Mononuclear cell (primary cell): Measurements from ENCODE around the gene FOSL1. TPM values are rescaled to one million over a fixed set of nuclear protein-coding genes. Genes with fewer than 3 reads are reported as not detected.
"Not testable (repeated sequence)": the region's sequence is repeated elsewhere in the genome, so short reads cannot be mapped to it uniquely, and the experiment has no call there.

Experiments
- H3K27me3 ChIP-seq: 2 replicates; pipeline ENCODE4 v1.6.0; 2011; ENCODE audit warnings: low read length, control low read depth; ENCODE audit not compliant: insufficient read depth
- H3K4me1 ChIP-seq: 2 replicates; pipeline ENCODE4 v1.5.1; 2011; ENCODE audit warnings: mild to moderate bottlenecking, low read length, control low read depth; ENCODE audit not compliant: insufficient read depth
- H3K4me3 ChIP-seq: 2 replicates; pipeline ENCODE4 v1.5.1; 2011; ENCODE audit warnings: mild to moderate bottlenecking, low read length, moderate library complexity
- H3K9me3 ChIP-seq: 2 replicates; pipeline ENCODE4 v1.5.1; 2011; ENCODE audit warnings: low read depth, mild to moderate bottlenecking, control low read depth, low read length
- total RNA-seq: library from RNA; depleted of rRNA; stranded (reverse); fragments of >200 nt; gene quantifications from one replicate; pipeline ENCODE4 v1.2.3, GENCODE V29; 2012

The FOSL1 gene
- total RNA-seq, 1 donor: 4.0 TPM

DNA sequence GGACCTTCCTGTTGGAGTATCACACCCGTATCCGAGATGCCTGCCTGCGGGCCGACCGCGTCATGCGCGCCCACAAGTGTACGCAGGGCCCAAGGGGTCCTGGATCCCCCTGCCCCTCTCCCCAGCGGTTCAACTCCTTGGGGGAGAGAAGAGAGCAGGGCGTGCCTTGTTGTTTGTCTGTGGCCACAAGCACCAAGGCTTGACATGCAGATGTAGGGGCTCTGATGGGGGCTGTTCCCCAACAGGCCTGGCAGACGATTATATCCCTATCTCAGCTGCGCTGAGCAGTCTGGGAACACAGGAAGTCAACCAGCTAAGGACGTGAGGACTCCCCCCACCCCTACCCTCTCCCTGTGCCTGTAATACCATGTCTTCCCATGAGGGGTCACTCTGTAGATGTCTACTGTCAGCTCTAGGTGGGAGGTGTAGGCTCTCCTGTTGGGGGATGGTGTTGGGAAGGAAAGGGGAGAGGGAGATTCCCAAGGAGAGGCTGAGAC lies 49.1 kb downstream of the FOSL1 start:
- H3K4me3 ChIP-seq: no peak overlapping the region
- H3K9me3 ChIP-seq: no peaks in the 10 kb centered on the region
- H3K4me1 ChIP-seq: peaks cover 14% of the 10 kb centered on the region
- H3K27me3 ChIP-seq: no peaks in the 10 kb centered on the region

- H3K9me3 ChIP-seq: no peaks in the 10 kb centered on the region
- no peak overlapping the region for H3K4me3 ChIP-seq
- no peaks in the 10 kb centered on the region for H3K27me3 ChIP-seq
- H3K4me1 ChIP-seq: peaks cover 7% of the 10 kb centered on the region
Measured at GRCh38 chr11:65850217-65851082, 49.7 kb downstream of the FOSL1 start.

GRCh38 chr11:65849771-65850216 lies 50.4 kb downstream of the FOSL1 start:
- Histone ChIP-seq H3K4me1 (peaks cover 5% of the 10 kb centered on the region), H3K27me3 (no peaks in the 10 kb centered on the region), H3K4me3 (no peak overlapping the region), H3K9me3 (no peaks in the 10 kb centered on the region)

DNA sequence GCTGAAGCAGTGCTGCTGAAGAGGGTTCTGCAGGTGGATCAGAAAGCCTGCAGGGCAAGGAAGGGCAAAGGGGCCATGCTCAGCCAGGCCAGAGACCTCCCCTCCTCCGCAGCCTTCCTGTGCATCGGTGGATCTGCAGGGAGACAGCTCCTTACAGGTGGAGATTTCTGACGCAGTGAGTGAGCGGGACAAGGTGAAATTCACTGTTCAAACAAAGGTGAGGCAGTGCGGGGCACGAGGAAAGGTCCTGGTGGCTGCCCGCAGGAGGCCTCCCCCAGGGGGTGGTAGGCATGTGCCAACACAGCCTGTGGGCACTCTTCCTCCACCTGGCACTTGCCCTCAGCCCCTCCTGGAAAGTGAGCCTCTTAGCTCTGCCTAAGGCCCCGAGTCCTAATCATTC lies 50.8 kb downstream of the FOSL1 start:
- peaks cover 5% of the 10 kb centered on the region for H3K4me1 ChIP-seq
- H3K9me3 ChIP-seq: no peaks in the 10 kb centered on the region
- no peaks in the 10 kb centered on the region for H3K27me3 ChIP-seq
- no peak overlapping the region for H3K4me3 ChIP-seq

- H3K9me3 ChIP-seq, H3K27me3 ChIP-seq, H3K4me3 ChIP-seq, H3K4me1 ChIP-seq: not testable (repeated sequence)
Measured at GRCh38 chr11:65848693-65849092, 51.5 kb downstream of the FOSL1 start.

DNA sequence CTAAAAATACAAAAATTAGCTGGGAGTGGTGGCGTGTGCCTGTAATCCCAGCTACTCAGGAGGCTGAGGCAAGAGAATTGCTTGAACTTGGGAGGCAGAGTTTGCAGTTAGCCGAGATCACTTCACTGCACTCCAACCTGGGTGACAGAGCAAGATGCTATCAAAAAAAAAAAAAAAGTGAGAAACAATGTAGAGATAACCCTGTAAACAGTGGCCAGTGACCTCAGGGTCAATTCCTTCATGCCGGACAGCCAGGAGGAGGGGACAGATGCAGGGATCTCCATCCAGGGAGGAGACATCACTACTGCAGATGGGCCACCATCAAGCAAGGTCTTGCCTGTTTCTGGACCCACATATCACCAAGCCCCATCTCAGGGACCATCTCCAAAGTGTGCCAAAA lies 52.4 kb downstream of the FOSL1 start:
- no peak overlapping the region for H3K4me3 ChIP-seq

DNA sequence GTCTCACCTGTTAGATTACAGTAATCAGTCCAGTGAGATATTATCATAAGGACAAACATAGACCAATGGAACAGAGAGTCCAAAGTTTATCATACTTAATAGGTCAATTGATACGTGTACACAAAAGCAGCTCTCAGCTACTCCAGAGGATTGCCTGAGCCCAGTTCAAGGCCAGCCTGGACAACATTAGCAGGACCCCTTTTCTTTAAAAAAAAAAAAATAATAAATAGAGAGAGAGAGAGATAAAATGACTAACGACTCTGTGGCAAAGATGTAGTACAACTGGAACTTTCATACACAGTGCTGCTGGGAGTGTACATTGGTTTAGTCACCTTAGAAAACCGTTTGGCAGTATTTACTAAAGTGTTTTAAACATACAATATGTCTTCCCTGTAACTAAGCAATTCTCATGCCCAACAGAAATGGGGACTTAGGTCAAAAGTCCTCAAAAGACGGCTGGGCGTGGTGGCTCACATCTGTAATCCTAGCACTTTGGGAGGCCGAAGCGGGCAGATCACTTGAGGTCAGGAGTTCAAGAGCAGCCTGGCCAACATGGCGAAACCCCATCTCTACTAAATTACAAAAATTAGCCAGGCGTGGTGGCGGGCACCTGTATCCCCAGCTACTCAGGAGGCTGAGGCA lies 55.8 kb downstream of the FOSL1 start:
- Histone ChIP-seq H3K27me3 (no peaks in the 10 kb centered on the region), H3K4me1 (no peaks in the 10 kb centered on the region), H3K9me3 (no peaks in the 10 kb centered on the region), H3K4me3 (no peak overlapping the region)

More for the DNA sequence above, 52.4 kb downstream of the FOSL1 start:
- no peaks in the 10 kb centered on the region for H3K4me1 ChIP-seq
- H3K9me3 ChIP-seq: no peaks in the 10 kb centered on the region
- H3K27me3 ChIP-seq: no peaks in the 10 kb centered on the region

DNA sequence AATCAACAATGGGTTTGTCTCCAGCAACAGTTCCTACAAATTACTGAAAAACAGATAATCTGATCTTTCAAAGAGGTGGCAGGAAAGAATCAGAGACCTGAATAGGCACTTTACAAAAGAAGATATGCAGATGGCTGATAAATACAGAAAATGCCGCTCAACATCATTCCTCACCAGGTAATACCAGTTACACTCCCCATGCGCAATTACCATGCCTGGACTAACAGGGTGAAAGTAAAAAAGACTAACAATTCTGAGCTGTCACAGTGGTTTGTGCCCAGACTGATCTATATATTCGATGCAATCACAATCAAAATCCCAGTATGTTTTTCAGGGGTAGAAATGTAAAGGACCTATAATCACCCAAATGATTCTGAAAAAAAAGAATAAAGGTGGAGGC lies 56.4 kb downstream of the FOSL1 start:
- Histone ChIP-seq H3K4me1 (no peaks in the 10 kb centered on the region), H3K4me3 (no peak overlapping the region), H3K9me3 (no peaks in the 10 kb centered on the region), H3K27me3 (no peaks in the 10 kb centered on the region)

GRCh38 chr11:65842144-65842543 lies 58.0 kb downstream of the FOSL1 start:
- Histone ChIP-seq H3K27me3 (no peaks in the 10 kb centered on the region), H3K4me3 (no peak overlapping the region), H3K9me3 (no peaks in the 10 kb centered on the region), H3K4me1 (no peaks in the 10 kb centered on the region)

Other genes starting within 250 kb of the FOSL1 start
- 107 TPM for gene RELA, start 237.5 kb downstream of the FOSL1 start, total RNA-seq
- 38.0 TPM for gene KAT5, start 188.1 kb downstream of the FOSL1 start, total RNA-seq
- 26.4 TPM for gene RNASEH2C, start 179.6 kb downstream of the FOSL1 start, total RNA-seq
- 26.7 TPM for gene AP5B1, start 119.4 kb downstream of the FOSL1 start, total RNA-seq
- not detected for gene OVOL1, start 113.3 kb downstream of the FOSL1 start, total RNA-seq
- gene SNX32, start 66.4 kb downstream of the FOSL1 start, total RNA-seq: not detected
- gene CFL1, start 42.2 kb downstream of the FOSL1 start, total RNA-seq: 731 TPM
- gene MUS81, start 40.0 kb downstream of the FOSL1 start, total RNA-seq: 17.3 TPM
- gene EFEMP2, start 27.6 kb downstream of the FOSL1 start, total RNA-seq: 1.3 TPM
- gene CTSW, start 20.6 kb downstream of the FOSL1 start, total RNA-seq: 130 TPM
- 40.3 TPM for gene FIBP, start 11.9 kb downstream of the FOSL1 start, total RNA-seq
- gene CCDC85B, start 9.7 kb downstream of the FOSL1 start, total RNA-seq: 22.5 TPM
- gene C11orf68, start 18.7 kb upstream of the FOSL1 start, total RNA-seq: 7.6 TPM
- gene DRAP1, start 19.0 kb upstream of the FOSL1 start, total RNA-seq: 65.6 TPM
- gene TSGA10IP, start 45.1 kb upstream of the FOSL1 start, total RNA-seq: 0.10 TPM
- 41.6 TPM for gene SART1, start 61.3 kb upstream of the FOSL1 start, total RNA-seq
- gene EIF1AD, start 101.8 kb upstream of the FOSL1 start, total RNA-seq: 83.2 TPM
- gene BANF1, start 102.1 kb upstream of the FOSL1 start, total RNA-seq: 7.6 TPM
- gene CST6, start 111.6 kb upstream of the FOSL1 start, total RNA-seq: not detected
- gene CATSPER1, start 126.1 kb upstream of the FOSL1 start, total RNA-seq: 1.0 TPM
- gene GAL3ST3, start 148.8 kb upstream of the FOSL1 start, total RNA-seq: not detected
- gene SF3B2, start 152.0 kb upstream of the FOSL1 start, total RNA-seq: 135 TPM
- gene PACS1, start 169.9 kb upstream of the FOSL1 start, total RNA-seq: 66.7 TPM